Kidney (tissue), 14 donors: ENCODE data around the gene COL9A2. TPM values are rescaled to one million over a fixed set of nuclear protein-coding genes. Genes with fewer than 3 reads are reported as not detected.

Source experiments
- DNase-seq, 5 donors: peaks; one replicate each; pipeline ENCODE4 v3.0.0-alpha.2; 2013 to 2020
- FAIRE-seq: peaks from 2 replicates; lab custom pipeline; 2012; peaks lifted over from hg19 to GRCh38; lab: Jason Lieb, UNC
- H3K27ac ChIP-seq, 2 donors: one replicate each; pipeline ENCODE4 v1.7.0; 2013; ENCODE audit warnings: low read depth in 2 of 2, low read length in 2 of 2, inconsistent platforms in 1 of 2
- H3K27me3 ChIP-seq: one replicate; pipeline ENCODE4 v1.7.1; 2013; ENCODE audit warnings: low read length, inconsistent platforms; ENCODE audit not compliant: control insufficient read depth, insufficient read depth
- H3K36me3 ChIP-seq, 3 donors: one replicate each; pipeline versions ENCODE4 v1.7.0 to v1.7.1; 2013; ENCODE audit warnings: low read length in 3 of 3, control low read depth in 1 of 3, inconsistent platforms in 1 of 3; ENCODE audit not compliant: insufficient read depth in 3 of 3, control insufficient read depth in 2 of 3
- H3K4me1 ChIP-seq, 3 donors: one replicate each; pipeline versions ENCODE4 v1.7.0 to v1.7.1; 2013; ENCODE audit warnings: low read length in 3 of 3, inconsistent platforms in 1 of 3, low read depth in 1 of 3; ENCODE audit not compliant: control insufficient read depth in 2 of 3, insufficient read depth in 2 of 3
- H3K4me3 ChIP-seq, 3 donors: one replicate each; pipeline versions ENCODE4 v1.7.0 to v1.8.1; 2013; ENCODE audit warnings: low read length in 3 of 3, control low read depth in 1 of 3, inconsistent platforms in 1 of 3
- H3K9ac ChIP-seq, 3 donors: one replicate each; pipeline versions ENCODE4 v1.7.0 to v1.7.1; 2013; ENCODE audit warnings: low read length in 3 of 3, control low read depth in 1 of 3, inconsistent platforms in 1 of 3
- H3K9me3 ChIP-seq, 3 donors: one replicate each; pipeline versions ENCODE4 v1.7.0 to v1.7.1; 2013; ENCODE audit warnings: low read length in 3 of 3, control low read depth in 1 of 3, inconsistent platforms in 1 of 3; ENCODE audit not compliant: control insufficient read depth in 2 of 3, insufficient read depth in 1 of 3
- intact Hi-C: fragments of 100-400 bp; cut with DNase I; formaldehyde crosslinking; loops from one replicate; pipeline ENCODE4 v1.11.1; 2022
- polyA plus RNA-seq: library from polyadenylated mRNA; stranded (reverse); fragments of 350-450 nt; fragmentation: Illumina TruSeq; extraction: RNeasy Lipid Tissue Mini Kit (QIAGEN cat#74804); gene quantifications from one replicate; pipeline ENCODE4 v1.2.3, GENCODE V29; 2014; ENCODE audit warnings: low read depth, low replicate concordance; ENCODE audit not compliant: insufficient read depth
- total RNA-seq: library from RNA; stranded (reverse); fragmentation: NEBNext Ultra II Directional; extraction: Animal tissue kit (Norgen Biotek cat#: 25700); gene quantifications from one replicate; pipeline ENCODE4 v1.2.1, GENCODE V29; 2021
- TF ChIP-seq, protein P1 (sequence below): IDR thresholded peaks from 3 replicates; pipeline ENCODE4 v1.5.1; 2012; ENCODE audit warnings: mild to moderate bottlenecking, moderate library complexity, borderline replicate concordance; ENCODE audit not compliant: insufficient read depth; ENCODE audit errors: extremely low read depth
- donor health status: control.
- donor health status: control.
- donor health status: control.
- donor health status: control.
- donor health status: control.
- donor health status: DM: yes; HTN: yes; CAD: no.
- donor health status: Normal renal cell carcinoma (clear cell type).

The COL9A2 gene
- total and polyA plus RNA-seq, 2 donors from 2014 or later, result 13.8 to 16.6 TPM

DNA sequence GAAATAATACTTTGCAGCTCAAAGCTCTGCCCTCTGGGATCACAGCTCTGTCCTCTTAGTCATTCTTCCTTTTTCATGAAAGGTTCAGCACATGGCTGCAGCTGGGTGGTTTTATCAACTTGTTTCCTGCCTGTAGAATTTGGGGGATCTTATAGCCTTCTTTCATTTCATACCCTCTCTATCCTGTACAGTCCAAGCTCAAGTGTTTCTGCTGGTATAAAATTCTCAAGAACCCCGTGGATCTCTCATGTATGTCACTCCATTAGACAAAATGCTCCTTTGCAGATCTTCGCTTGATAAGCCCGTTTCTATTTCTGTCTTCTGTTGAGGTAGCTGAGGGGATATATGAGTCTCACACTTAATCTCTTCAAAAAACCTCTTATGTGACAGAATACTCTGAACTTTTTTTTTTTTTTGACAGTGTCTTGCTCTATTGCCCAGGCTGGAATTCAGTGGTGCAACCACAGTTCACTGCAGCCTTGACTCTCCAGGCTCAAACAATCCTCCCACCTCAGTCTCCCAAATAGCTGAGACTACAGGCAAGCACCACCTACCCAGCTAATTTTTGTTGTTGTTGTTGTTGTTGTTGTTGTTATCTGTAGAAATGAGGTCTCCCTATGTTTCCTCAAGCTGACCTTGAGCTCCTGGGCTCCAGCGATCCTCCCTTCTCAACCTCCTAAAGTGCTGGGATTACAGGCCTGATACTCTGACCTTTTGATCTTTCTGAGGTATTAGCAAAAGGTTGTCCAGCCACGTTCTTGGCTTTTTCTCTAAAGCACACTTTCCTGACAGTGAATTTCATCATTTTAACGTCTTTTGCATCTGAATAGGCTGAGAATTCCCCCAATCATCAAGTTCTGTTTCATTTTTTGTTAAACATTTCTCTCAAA, 24.6 kb upstream of the COL9A2 start:
- Histone ChIP-seq H3K27ac (no peak overlapping the region), H3K36me3 (no peaks in the 10 kb centered on the region), H3K4me1 (peaks cover 0 to 2% (median 0%) of the 10 kb centered on the region in 3 donors), H3K9ac (no peak overlapping the region), H3K4me3 (no peak overlapping the region), H3K9me3 (no peaks in the 10 kb centered on the region), H3K27me3 (no peaks in the 10 kb centered on the region)
- DNase-seq, result no peak
- FAIRE-seq, result no peak
- TF ChIP-seq, protein P1, sequence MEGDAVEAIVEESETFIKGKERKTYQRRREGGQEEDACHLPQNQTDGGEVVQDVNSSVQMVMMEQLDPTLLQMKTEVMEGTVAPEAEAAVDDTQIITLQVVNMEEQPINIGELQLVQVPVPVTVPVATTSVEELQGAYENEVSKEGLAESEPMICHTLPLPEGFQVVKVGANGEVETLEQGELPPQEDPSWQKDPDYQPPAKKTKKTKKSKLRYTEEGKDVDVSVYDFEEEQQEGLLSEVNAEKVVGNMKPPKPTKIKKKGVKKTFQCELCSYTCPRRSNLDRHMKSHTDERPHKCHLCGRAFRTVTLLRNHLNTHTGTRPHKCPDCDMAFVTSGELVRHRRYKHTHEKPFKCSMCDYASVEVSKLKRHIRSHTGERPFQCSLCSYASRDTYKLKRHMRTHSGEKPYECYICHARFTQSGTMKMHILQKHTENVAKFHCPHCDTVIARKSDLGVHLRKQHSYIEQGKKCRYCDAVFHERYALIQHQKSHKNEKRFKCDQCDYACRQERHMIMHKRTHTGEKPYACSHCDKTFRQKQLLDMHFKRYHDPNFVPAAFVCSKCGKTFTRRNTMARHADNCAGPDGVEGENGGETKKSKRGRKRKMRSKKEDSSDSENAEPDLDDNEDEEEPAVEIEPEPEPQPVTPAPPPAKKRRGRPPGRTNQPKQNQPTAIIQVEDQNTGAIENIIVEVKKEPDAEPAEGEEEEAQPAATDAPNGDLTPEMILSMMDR, result no peak
- intact Hi-C loops, result no loop called here

DNA sequence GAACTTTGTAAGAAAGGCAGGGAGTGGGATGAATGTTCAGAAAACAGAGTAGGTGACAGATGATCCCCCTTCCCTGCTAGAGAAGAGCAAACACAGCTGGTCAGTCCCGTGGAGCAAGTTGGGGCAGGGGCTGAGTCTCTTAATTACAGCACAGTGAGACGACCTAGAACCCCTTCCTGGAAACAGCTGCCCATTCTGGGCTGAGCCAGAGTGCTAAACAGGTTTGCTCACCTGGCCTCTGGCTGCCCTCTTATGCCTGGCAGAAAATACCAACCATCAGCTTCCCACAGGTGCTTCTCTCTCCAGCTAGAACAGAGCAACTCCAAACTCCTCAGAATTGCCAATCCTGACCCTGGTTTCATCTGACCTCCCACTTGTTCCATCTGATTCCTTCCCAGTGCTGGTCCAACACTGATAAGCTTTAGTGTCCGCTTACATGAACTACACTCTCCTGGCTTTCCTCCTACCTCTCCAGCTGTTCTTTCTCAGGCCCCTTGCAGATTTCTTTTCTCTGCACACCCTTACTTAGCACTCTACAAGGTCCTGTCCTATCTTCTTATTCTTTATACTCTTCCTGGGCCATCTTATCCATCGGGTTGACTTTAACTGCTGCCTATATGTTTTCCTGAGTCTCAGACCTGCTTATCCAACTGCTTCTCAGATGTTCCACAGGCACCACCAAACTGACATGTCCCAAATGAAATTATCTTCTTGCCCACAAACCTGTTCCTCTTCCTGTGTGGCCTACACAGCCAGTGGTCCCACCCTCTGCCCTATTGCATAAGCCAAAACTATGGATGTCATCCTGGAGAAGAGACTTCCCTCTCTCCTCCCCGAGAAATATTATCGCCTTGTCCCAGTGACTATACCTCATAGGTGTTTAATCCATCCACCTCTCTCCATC, 22.6 kb upstream of the COL9A2 start:
- no peak for DNase-seq
- Histone ChIP-seq H3K27ac (no peak overlapping the region), H3K4me1 (peaks cover 0 to 2% (median 0%) of the 10 kb centered on the region in 3 donors), H3K27me3 (no peaks in the 10 kb centered on the region), H3K36me3 (no peaks in the 10 kb centered on the region), H3K9ac (no peak overlapping the region), H3K9me3 (no peaks in the 10 kb centered on the region), H3K4me3 (no peak overlapping the region)
- intact Hi-C loops, result loop anchor here (10.0 kb wide), 1 partner anchor 205 kb away; no protein-coding TSS in a partner anchor
- TF ChIP-seq, protein P1, result no peak
- no peak for FAIRE-seq

DNA sequence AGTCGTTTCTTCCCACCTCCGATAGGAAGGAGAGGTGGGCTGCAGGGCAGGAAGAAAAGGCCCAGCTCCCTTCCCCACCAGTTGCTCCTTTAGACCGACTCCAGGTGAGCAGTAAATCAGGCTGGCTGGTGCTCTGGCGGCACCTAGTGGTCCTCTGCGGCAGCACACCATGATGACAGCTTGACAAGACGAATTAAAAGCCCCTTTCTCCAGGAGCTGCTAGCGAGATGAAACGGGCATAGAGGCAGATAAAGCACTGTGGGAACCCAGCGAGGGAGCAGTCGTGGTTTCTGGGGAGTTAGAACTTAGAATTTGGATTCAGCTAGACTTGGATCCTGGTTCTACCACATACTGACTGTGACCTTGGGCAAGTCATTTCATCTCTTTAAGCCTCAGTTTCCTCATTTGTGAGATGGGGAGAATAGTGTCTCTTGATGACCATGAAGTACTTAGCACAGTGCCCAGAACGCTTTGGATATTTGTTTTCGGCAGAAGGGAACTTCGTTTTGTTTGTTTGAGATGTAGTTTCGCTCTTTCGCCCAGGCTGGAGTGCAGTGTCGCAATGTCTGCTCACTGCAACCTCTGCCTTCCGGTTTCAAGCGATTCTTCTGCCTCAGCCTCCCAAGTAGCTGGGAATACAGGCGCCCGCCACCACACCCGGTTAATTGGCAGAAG, 21.8 kb upstream of the COL9A2 start:
- FAIRE-seq (no peak), DNase-seq (peak; percentile 85 to 95 (median 93))
- Histone ChIP-seq H3K9ac (no peak overlapping the region), H3K4me1 (peaks cover 0 to 2% (median 0%) of the 10 kb centered on the region in 3 donors), H3K27ac (no peak overlapping the region), H3K9me3 (no peaks in the 10 kb centered on the region), H3K36me3 (no peaks in the 10 kb centered on the region), H3K4me3 (no peak overlapping the region), H3K27me3 (no peaks in the 10 kb centered on the region)
- intact Hi-C loops, result loop anchor here (10.0 kb wide), 1 partner anchor 204 kb away; no protein-coding TSS in a partner anchor
- TF ChIP-seq, protein P1, result peak; percentile 97
